K562 (cell line): ENCODE results near the gene TYW1B.
"Not testable (repeated sequence)": the region's sequence is repeated elsewhere in the genome, so short reads cannot be mapped to it uniquely, and the experiment has no call there.

Experiments used
- ATF7 ChIP-seq: fragments of 450-650 bp; IDR thresholded peaks from 2 replicates; pipeline ENCODE4 v1.7.1; 2014; ENCODE audit warnings: mild to moderate bottlenecking, moderate library complexity
- CBFA2T2 ChIP-seq: fragments of 450-650 bp; conservative IDR thresholded peaks from 2 replicates; pipeline ENCODE4 v1.6.1; 2017; ENCODE audit warnings: mild to moderate bottlenecking
- EZH2 ChIP-seq: IDR thresholded peaks from 2 replicates; pipeline ENCODE4 v1.6.1; 2012; ENCODE audit warnings: low read depth, mild to moderate bottlenecking, inconsistent platforms, low read length, borderline replicate concordance
- POLR2A ChIP-seq: fragments of 450-650 bp; conservative IDR thresholded peaks from 2 replicates; pipeline ENCODE4 v1.6.1; 2016
- POLR2AphosphoS5 ChIP-seq: IDR thresholded peaks from 2 replicates; pipeline ENCODE4 v1.6.1; 2011; ENCODE audit warnings: mild to moderate bottlenecking, low read depth, low read length, moderate library complexity; ENCODE audit not compliant: control insufficient read depth, insufficient read depth
- SMARCC2 ChIP-seq: fragments of 450-650 bp; IDR thresholded peaks from 2 replicates; pipeline ENCODE4 v1.6.1; 2017; ENCODE audit warnings: antibody characterized with exemption, moderate library complexity, mild to moderate bottlenecking, low read depth
- SMC3 ChIP-seq: conservative IDR thresholded peaks from 2 replicates; pipeline ENCODE4 v1.6.1; 2011; ENCODE audit warnings: low read depth, low read length, improper control_type of control experiment; ENCODE audit not compliant: insufficient read depth
- SRSF9 ChIP-seq: fragments of 200-400 bp; formaldehyde crosslinking; IDR thresholded peaks from 2 replicates; pipeline ENCODE4 v1.6.1; 2017; ENCODE audit warnings: low read depth, low read length, borderline replicate concordance
- TF ChIP-seq, protein P1 (sequence below): sonication (generic); formaldehyde crosslinking; IDR thresholded peaks from 2 replicates; pipeline ENCODE4 v1.8.0; 2022; ENCODE audit warnings: mild to moderate bottlenecking, missing genetic modification reagents
- TF ChIP-seq, protein P2 (sequence below): fragments of 250-450 bp; sonication (Bioruptor Pico); IDR thresholded peaks from 2 replicates; pipeline ENCODE4 v1.5.0; 2020; ENCODE audit warnings: mild to moderate bottlenecking, borderline replicate concordance
- TF ChIP-seq, protein P3 (sequence below), 3 experiments: IDR thresholded peaks in 2 of 3; conservative IDR thresholded peaks in 1 of 3; 2 replicates each; pipeline ENCODE4 v1.5.1; 2011 to 2012; ENCODE audit warnings: low read length in 3 of 3, mild to moderate bottlenecking in 3 of 3, control low read depth in 2 of 3, improper control_type of control experiment in 1 of 3, inconsistent platforms in 1 of 3, low read depth in 1 of 3, mixed read lengths in 1 of 3, moderate library complexity in 1 of 3; ENCODE audit not compliant: insufficient read depth in 2 of 3

DNA sequence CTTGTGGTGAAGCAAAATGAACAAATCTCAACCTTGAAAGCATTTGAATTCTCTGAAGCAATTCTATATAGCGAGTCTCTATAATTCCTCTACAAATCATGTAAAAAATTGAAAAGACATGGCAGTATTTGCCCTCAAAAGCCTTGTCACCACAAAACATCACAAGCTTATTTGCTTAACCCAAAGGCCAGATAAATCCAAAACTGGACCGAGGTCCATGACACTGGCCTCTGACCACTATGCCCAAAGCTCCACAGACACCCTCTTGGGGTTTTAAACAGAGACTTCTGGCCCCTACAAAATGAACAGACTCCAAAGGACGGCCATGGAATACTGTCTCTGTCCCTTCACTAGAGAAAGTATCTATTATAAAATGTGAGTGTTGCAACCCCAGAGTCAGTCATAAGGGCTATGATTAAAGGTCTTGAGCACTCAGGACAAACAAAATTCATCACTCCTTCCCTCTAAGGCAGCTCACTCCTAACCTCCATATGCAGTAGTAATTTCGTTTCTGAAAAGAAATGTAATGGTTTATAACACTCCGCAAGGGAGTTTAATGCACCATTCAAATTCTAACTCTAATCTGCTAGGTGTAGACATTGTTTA lies 47.6 kb downstream of the TYW1B start:
- TF ChIP-seq SRSF9, EZH2, POLR2A, ATF7, SMARCC2, SMC3, CBFA2T2, POLR2AphosphoS5: not testable (repeated sequence)
- TF ChIP-seq, protein P1, sequence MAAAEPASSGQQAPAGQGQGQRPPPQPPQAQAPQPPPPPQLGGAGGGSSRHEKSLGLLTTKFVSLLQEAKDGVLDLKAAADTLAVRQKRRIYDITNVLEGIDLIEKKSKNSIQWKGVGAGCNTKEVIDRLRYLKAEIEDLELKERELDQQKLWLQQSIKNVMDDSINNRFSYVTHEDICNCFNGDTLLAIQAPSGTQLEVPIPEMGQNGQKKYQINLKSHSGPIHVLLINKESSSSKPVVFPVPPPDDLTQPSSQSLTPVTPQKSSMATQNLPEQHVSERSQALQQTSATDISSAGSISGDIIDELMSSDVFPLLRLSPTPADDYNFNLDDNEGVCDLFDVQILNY (CRISPR knock-in tag) = not testable (repeated sequence)
- TF ChIP-seq, protein P2, sequence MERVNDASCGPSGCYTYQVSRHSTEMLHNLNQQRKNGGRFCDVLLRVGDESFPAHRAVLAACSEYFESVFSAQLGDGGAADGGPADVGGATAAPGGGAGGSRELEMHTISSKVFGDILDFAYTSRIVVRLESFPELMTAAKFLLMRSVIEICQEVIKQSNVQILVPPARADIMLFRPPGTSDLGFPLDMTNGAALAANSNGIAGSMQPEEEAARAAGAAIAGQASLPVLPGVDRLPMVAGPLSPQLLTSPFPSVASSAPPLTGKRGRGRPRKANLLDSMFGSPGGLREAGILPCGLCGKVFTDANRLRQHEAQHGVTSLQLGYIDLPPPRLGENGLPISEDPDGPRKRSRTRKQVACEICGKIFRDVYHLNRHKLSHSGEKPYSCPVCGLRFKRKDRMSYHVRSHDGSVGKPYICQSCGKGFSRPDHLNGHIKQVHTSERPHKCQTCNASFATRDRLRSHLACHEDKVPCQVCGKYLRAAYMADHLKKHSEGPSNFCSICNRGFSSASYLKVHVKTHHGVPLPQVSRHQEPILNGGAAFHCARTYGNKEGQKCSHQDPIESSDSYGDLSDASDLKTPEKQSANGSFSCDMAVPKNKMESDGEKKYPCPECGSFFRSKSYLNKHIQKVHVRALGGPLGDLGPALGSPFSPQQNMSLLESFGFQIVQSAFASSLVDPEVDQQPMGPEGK (CRISPR knock-in tag) = not testable (repeated sequence)
- TF ChIP-seq, protein P3, sequence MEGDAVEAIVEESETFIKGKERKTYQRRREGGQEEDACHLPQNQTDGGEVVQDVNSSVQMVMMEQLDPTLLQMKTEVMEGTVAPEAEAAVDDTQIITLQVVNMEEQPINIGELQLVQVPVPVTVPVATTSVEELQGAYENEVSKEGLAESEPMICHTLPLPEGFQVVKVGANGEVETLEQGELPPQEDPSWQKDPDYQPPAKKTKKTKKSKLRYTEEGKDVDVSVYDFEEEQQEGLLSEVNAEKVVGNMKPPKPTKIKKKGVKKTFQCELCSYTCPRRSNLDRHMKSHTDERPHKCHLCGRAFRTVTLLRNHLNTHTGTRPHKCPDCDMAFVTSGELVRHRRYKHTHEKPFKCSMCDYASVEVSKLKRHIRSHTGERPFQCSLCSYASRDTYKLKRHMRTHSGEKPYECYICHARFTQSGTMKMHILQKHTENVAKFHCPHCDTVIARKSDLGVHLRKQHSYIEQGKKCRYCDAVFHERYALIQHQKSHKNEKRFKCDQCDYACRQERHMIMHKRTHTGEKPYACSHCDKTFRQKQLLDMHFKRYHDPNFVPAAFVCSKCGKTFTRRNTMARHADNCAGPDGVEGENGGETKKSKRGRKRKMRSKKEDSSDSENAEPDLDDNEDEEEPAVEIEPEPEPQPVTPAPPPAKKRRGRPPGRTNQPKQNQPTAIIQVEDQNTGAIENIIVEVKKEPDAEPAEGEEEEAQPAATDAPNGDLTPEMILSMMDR (IDR thresholded peaks at IDR 0.05 in 2 of 3, conservative IDR thresholded peaks at IDR 0.05 in 1 of 3; ENCODE audit: insufficient read depth in 2 of 3, low read depth in 1 of 3, low read length in 3 of 3) = not testable (repeated sequence)
